ENCODE data around the gene FBXO34. TPM values are rescaled to one million over a fixed set of nuclear protein-coding genes. Genes with fewer than 3 reads are reported as not detected.

The FBXO34 gene
- total RNA-seq, 2 experiments from 2014 or later, result 28.3 to 29.7 TPM

GRCh38 chr14:55336162-55336561 lies 64.9 kb downstream of the FBXO34 start:
- ATAC-seq (ENCODE audit: poor library complexity), result peak; percentile 54
- POLR2A ChIA-PET, result interaction anchor here (1.8 to 2.9 kb wide), 2 partner anchors 18 to 64 kb away, joined by 8 to 18 read pairs; partner anchors contain the start of gene FBXO34
- H3K27ac ChIP-seq (ENCODE audit: low read depth in 1 of 2, low read length in 2 of 2), result peak overlapping the region in 1 of 2 donors; percentile 9

DNA sequence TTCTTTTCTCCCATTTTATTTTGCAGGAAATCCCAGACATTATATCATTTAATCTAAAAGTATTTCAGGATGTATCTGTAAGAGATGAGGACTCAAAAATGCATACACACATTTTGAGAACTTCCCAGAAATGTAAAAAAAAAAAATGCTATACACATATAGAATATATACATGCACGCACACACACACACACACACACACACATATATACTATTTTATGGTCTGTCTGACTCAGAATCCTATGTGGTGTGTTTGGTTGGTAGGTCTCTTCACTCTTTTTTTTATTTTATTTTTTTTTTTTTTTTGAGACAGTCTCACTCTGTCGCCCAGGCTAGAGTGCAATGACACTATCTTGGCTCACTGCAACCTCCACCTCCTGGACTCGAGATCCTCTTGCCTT lies 65.5 kb downstream of the FBXO34 start:
- ChIA-PET CTCF (interaction anchor here (1.4 kb wide), 1 partner anchor 66 kb away, joined by 5 read pairs; no protein-coding TSS in a partner anchor), POLR2A (interaction anchor here (1.8 to 2.9 kb wide), 2 partner anchors 17 to 65 kb away, joined by 8 to 18 read pairs; partner anchors contain the start of gene FBXO34)
- H3K36me3 Mint-ChIP-seq (ENCODE audit: low read depth), result no peaks in the 10 kb centered on the region
- H3K27ac Mint-ChIP-seq, result peak overlapping the region; percentile 79
- ATAC-seq (ENCODE audit: poor library complexity) (no peak), DNase-seq (peak in 1 of 14 experiments; percentile 33)
- Histone ChIP-seq H3K4me1 (ENCODE audit: insufficient read depth, low read length) (peaks cover 56% of the 10 kb centered on the region), H3K27ac (ENCODE audit: low read depth in 1 of 2, low read length in 2 of 2) (no peak overlapping the region), H3K27me3 (ENCODE audit: control insufficient read depth in 1 of 2, insufficient read depth in 2 of 2, low read length in 2 of 2) (no peaks in the 10 kb centered on the region), H3K9me3 (ENCODE audit: control insufficient read depth in 1 of 2, insufficient read depth in 1 of 2, low read length in 2 of 2) (no peaks in the 10 kb centered on the region), H3K4me3 (ENCODE audit: low read length) (no peak overlapping the region), H3K36me3 (ENCODE audit: insufficient read depth, low read length) (no peaks in the 10 kb centered on the region)
- peaks cover 89% of the 10 kb centered on the region for H3K4me1 Mint-ChIP-seq (ENCODE audit: low read depth)
- TF ChIP-seq, protein P1, sequence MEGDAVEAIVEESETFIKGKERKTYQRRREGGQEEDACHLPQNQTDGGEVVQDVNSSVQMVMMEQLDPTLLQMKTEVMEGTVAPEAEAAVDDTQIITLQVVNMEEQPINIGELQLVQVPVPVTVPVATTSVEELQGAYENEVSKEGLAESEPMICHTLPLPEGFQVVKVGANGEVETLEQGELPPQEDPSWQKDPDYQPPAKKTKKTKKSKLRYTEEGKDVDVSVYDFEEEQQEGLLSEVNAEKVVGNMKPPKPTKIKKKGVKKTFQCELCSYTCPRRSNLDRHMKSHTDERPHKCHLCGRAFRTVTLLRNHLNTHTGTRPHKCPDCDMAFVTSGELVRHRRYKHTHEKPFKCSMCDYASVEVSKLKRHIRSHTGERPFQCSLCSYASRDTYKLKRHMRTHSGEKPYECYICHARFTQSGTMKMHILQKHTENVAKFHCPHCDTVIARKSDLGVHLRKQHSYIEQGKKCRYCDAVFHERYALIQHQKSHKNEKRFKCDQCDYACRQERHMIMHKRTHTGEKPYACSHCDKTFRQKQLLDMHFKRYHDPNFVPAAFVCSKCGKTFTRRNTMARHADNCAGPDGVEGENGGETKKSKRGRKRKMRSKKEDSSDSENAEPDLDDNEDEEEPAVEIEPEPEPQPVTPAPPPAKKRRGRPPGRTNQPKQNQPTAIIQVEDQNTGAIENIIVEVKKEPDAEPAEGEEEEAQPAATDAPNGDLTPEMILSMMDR (IDR thresholded peaks at IDR 0.05), result no peak
- no peaks in the 10 kb centered on the region for H3K27me3 Mint-ChIP-seq
- H3K4me3 Mint-ChIP-seq, result peak overlapping the region; percentile 47
- no peaks in the 10 kb centered on the region for H3K9me3 Mint-ChIP-seq
- intact Hi-C loops (cut with DNase I, micrococcal nuclease), result loop anchor here in 1 of 2 experiments (2.0 kb wide), 2 partner anchors 18 to 66 kb away; partner anchors contain the start of gene FBXO34

More at GRCh38 chr14:55336162-55336561, 64.9 kb downstream of the FBXO34 start:
- Mint-ChIP-seq H3K27ac (peak overlapping the region; percentile 79), H3K27me3 (no peaks in the 10 kb centered on the region), H3K4me3 (peak overlapping the region; percentile 47), H3K4me1 (ENCODE audit: low read depth) (peaks cover 84% of the 10 kb centered on the region), H3K36me3 (ENCODE audit: low read depth) (no peaks in the 10 kb centered on the region), H3K9me3 (no peaks in the 10 kb centered on the region)
- no peak overlapping the region for H3K4me3 ChIP-seq (ENCODE audit: low read length)
- no peaks in the 10 kb centered on the region for H3K27me3 ChIP-seq (ENCODE audit: control insufficient read depth in 1 of 2, insufficient read depth in 2 of 2, low read length in 2 of 2)
- intact Hi-C loops (cut with DNase I, micrococcal nuclease), result loop anchor here in 1 of 2 experiments (2.0 kb wide), 2 partner anchors 19 to 65 kb away; partner anchors contain the start of gene FBXO34
- peaks cover 55% of the 10 kb centered on the region for H3K4me1 ChIP-seq (ENCODE audit: insufficient read depth, low read length)
- TF ChIP-seq, protein P1 (IDR thresholded peaks at IDR 0.05), result no peak
- DNase-seq, result peak in 8 of 14 experiments; percentile 16 to 81 (median 34)
- no peaks in the 10 kb centered on the region for H3K9me3 ChIP-seq (ENCODE audit: control insufficient read depth in 1 of 2, insufficient read depth in 1 of 2, low read length in 2 of 2)
- H3K36me3 ChIP-seq (ENCODE audit: insufficient read depth, low read length), result no peaks in the 10 kb centered on the region
- CTCF ChIA-PET, result interaction anchor here (1.4 kb wide), 1 partner anchor 65 kb away, joined by 5 read pairs; no protein-coding TSS in a partner anchor

- no peaks in the 10 kb centered on the region for H3K9me3 Mint-ChIP-seq
- H3K36me3 Mint-ChIP-seq (ENCODE audit: low read depth), result no peaks in the 10 kb centered on the region
- ChIA-PET CTCF (interaction anchor here (0.6 to 1.8 kb wide), 3 partner anchors 15 to 288 kb away, joined by 3 to 7 read pairs (median 3); partner anchors contain the start of gene MAPK1IP1L), POLR2A (interaction anchor here (0.6 kb wide), 1 partner anchor 942 kb away, joined by 6 read pairs; no protein-coding TSS in a partner anchor)
- peaks cover 81% of the 10 kb centered on the region for H3K4me1 Mint-ChIP-seq (ENCODE audit: low read depth)
- intact Hi-C loops (cut with DNase I, micrococcal nuclease), result no loop called here
- no peaks in the 10 kb centered on the region for H3K36me3 ChIP-seq (ENCODE audit: insufficient read depth, low read length)
- no peaks in the 10 kb centered on the region for H3K27me3 ChIP-seq (ENCODE audit: control insufficient read depth in 1 of 2, insufficient read depth in 2 of 2, low read length in 2 of 2)
- peaks cover 46% of the 10 kb centered on the region for H3K4me1 ChIP-seq (ENCODE audit: insufficient read depth, low read length)
- H3K4me3 ChIP-seq (ENCODE audit: low read length), result no peak overlapping the region
- peak overlapping the region in 1 of 2 donors; percentile 39 for H3K27ac ChIP-seq (ENCODE audit: low read depth in 1 of 2, low read length in 2 of 2)
- DNase-seq (peak in 2 of 14 experiments; percentile 22 to 28), ATAC-seq (ENCODE audit: poor library complexity) (no peak)
- no peaks in the 10 kb centered on the region for H3K9me3 ChIP-seq (ENCODE audit: control insufficient read depth in 1 of 2, insufficient read depth in 1 of 2, low read length in 2 of 2)
- H3K27me3 Mint-ChIP-seq, result no peaks in the 10 kb centered on the region
- no peak overlapping the region for H3K4me3 Mint-ChIP-seq
- TF ChIP-seq, protein P1 (IDR thresholded peaks at IDR 0.05), result no peak
- peak overlapping the region; percentile 71 for H3K27ac Mint-ChIP-seq
Observed at GRCh38 chr14:55339770-55340169, 68.5 kb downstream of the FBXO34 start.

All from CD4-positive, alpha-beta T cell (primary cell).